ENCODE results near the gene SAMD11.

GRCh38 chr1:888297-888696, 35.4 kb upstream of the SAMD11 start:
- TF ChIP-seq CTCF (IDR thresholded peaks at IDR 0.05; ENCODE audit: low read depth, low read length, poor library complexity, severe bottlenecking) (no peak), EZH2phosphoT487 (IDR thresholded peaks at IDR 0.05; ENCODE audit: borderline replicate concordance, low read length) (no peak)
